GM10266 (cell line): ENCODE results near the gene H6PD.

Experiments used
- DNase-seq: peaks from one replicate; pipeline ENCODE4 v3.0.0; 2012; ENCODE audit errors: extremely low spot score
- CTCF ChIP-seq: IDR thresholded peaks from 2 replicates; pipeline ENCODE4 v1.5.1; 2012; ENCODE audit warnings: mild to moderate bottlenecking, low read depth; ENCODE audit not compliant: control insufficient read depth, insufficient read depth; ENCODE audit errors: missing control alignments

H6PD gene

GRCh38 chr1:9267352-9267686 is 32.7 kb downstream of the H6PD start:
- DNase-seq, result no peak
- TF ChIP-seq CTCF, result no peak

DNA sequence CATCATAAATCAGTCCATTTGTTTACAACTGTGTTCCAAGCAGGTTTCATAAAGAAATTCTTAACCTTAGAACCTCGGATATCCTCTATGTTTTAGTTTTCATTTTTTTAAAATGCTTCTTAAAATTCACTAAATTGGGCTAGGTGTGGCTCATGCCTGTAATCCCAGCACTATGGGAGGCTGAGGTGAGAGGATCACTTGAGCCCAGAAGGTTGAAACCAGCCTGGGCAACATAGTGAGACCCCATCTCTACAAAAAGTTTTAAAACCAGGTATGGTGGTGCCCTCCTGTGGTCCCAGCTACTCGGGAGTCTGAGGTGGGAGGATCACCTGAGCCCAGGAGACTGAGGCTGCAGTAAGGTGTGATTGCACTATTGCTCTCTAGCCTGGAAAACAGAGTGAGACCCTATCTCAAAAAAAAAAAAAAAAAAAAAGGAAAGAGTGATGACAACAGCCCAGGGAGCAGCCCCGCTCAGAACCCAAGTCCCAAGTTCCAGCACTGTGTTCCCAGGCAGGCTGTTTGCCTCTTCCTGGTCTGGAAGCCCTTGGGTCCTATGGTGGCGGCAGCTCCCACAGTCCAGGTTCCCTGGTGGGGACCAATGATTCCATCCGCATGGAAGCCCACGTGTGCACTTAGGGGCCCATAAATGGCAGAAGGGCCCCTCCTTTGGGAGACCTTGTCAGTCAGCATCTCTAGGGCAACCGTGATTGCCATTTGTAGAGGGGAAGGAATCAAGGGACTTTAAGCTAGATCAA is 33.4 kb downstream of the H6PD start:
- no peak for TF ChIP-seq CTCF
- DNase-seq, result no peak

DNA sequence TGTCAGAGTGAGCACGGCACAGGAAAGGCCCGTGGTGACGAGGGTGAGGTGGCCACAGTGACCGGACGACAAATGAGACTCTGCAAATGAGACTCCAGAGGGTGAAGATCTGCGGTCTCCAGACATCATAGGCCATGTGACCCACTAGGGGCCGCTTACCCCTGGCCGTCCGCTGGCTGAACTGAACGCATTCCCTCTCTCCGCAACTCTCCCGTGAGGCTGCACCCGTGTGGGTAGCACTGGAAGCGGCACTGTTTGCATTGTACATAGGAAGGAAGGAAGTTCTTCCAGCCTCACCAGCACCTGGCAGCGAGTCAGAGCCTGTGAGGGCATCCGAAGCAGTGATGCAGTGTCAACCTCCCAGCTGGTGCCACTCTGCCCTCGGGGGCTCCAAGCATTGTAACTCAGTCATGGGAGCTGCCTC is 34.5 kb downstream of the H6PD start:
- no peak for DNase-seq
- no peak for TF ChIP-seq CTCF

- no peak for DNase-seq
- no peak for TF ChIP-seq CTCF
Measured at GRCh38 chr1:9269721-9270120, 35.1 kb downstream of the H6PD start.

DNA sequence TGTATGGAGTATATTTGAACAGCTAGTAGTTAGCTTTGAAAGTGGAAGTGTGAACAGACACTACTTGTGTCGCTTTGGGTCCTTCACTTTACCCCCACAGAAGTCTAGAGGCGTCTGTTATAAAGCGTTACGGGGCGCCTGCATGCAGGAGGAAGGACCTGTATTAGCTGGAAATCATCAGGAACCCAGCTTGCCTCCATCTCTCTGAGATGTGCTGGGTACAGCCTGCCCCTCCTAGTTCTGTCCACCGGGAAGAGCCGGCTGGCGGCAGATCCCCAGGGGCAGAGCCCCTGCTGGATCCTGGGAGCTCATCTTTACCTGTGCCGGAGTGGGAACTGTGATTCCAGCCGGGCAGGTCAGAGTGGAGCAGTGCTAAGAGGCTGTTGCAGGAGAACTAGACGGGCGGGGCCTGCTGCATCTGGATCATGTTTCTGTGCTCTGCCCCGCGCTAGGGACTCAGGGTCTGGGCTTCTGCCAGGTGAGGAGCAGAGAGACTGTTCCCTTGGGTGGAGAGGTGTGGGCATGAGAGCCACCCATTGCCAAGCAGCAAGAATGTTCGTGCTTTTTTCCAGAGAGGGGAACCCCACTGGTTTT is 35.8 kb downstream of the H6PD start:
- no peak for DNase-seq
- TF ChIP-seq CTCF, result no peak

GRCh38 chr1:9271283-9271682 is 36.7 kb downstream of the H6PD start:
- TF ChIP-seq CTCF, result no peak
- no peak for DNase-seq

DNA sequence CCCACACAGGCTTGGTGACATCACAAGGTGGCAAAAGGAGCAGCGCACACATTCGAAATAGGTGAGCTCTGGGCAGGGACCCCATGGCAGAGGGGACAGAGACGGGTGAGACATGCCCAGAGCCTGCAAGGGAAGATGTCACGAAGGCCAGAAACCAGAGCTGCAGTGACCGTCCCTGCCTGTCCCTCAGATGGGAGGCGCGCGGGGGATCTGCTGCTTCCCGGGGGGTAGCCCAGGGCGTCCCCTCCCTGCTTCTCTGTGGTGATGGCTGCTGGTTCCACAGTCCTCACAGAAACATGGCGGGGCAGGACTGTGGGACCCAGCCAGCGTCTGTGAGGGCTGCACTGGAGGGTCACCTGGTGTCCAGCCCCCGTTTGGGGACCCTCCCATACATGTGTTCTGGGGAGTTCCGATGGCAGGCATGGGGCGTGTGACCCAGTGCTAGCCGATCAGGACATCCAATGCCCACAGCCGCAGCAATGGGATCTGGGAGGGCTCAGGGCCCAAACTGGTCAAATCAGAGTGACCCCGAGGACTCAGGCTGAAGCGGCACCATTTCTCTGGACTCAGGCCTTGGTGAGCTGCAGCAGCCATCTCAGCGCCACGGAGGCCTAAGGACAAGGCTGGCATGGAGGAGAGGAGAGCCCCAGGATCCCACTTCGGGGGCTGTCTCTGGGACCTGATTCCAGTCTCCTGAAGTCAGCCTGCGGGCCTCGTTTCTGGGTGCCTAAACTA is 37.5 kb downstream of the H6PD start:
- TF ChIP-seq CTCF, result no peak
- DNase-seq, result no peak
